Nephron progenitor cell (in vitro differentiated cells): ENCODE data around the gene BMI1.

ENCODE experiments used
- DNase-seq: peaks from one replicate; pipeline ENCODE4 v3.0.0; 2021
- H3K27ac Mint-ChIP-seq: 2 replicates; pipeline ENCODE4 v1.8.0; 2021; ENCODE audit warnings: mild to moderate bottlenecking, moderate library complexity, mixed read lengths
- H3K27me3 Mint-ChIP-seq: 2 replicates; pipeline ENCODE4 v1.8.0; 2021; ENCODE audit warnings: mild to moderate bottlenecking, low read depth, mixed read lengths; ENCODE audit not compliant: poor library complexity
- H3K36me3 Mint-ChIP-seq: 2 replicates; pipeline ENCODE4 v1.8.0; 2021; ENCODE audit warnings: low read depth, mixed read lengths
- H3K4me1 Mint-ChIP-seq: 2 replicates; pipeline ENCODE4 v1.8.0; 2021; ENCODE audit warnings: mixed read lengths
- H3K4me3 Mint-ChIP-seq: 2 replicates; pipeline ENCODE4 v1.8.0; 2021; ENCODE audit warnings: mild to moderate bottlenecking, moderate library complexity, mixed read lengths
- H3K9me3 Mint-ChIP-seq: 2 replicates; pipeline ENCODE4 v1.8.0; 2021; ENCODE audit warnings: mild to moderate bottlenecking, moderate library complexity, mixed read lengths
- TF ChIP-seq, protein P1 (sequence below): fragments of 200-600 bp; sonication (generic); IDR thresholded peaks from 2 replicates; pipeline ENCODE4 v1.5.0; 2021; ENCODE audit warnings: antibody characterized with exemption

The BMI1 gene

DNA sequence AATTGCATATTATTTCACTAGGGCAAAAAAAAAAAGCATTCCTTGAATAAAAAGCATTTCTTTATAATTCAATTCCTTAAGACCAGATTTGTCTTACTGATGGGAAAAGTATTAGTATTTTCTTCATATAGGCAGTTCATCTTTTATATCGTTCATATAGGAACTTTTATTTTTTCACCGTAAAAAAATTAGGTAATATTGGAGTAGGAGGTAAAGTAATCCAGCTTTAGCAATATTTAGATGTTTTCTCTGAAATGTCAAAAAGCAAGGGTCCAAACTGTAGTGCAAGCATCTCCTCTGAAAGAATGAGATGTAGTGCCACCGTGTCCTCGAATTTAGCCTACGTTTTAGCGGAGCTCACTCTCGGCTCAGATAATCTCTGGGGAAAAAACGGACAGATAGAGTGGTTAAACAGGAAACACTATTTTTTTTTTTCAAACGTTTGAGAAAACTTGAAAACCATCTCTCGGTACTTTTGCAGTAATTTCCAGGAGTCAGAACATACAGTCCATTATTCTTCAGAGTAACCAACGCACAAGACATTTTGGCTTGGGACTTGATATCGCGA is 18.9 kb downstream of the BMI1 start:
- Mint-ChIP-seq H3K27me3 (peaks cover 92% of the 10 kb centered on the region), H3K4me1 (peaks cover 24% of the 10 kb centered on the region), H3K27ac (no peak overlapping the region), H3K9me3 (peaks cover 4% of the 10 kb centered on the region), H3K36me3 (no peaks in the 10 kb centered on the region), H3K4me3 (peak overlapping the region; percentile 84)
- TF ChIP-seq, protein P1, sequence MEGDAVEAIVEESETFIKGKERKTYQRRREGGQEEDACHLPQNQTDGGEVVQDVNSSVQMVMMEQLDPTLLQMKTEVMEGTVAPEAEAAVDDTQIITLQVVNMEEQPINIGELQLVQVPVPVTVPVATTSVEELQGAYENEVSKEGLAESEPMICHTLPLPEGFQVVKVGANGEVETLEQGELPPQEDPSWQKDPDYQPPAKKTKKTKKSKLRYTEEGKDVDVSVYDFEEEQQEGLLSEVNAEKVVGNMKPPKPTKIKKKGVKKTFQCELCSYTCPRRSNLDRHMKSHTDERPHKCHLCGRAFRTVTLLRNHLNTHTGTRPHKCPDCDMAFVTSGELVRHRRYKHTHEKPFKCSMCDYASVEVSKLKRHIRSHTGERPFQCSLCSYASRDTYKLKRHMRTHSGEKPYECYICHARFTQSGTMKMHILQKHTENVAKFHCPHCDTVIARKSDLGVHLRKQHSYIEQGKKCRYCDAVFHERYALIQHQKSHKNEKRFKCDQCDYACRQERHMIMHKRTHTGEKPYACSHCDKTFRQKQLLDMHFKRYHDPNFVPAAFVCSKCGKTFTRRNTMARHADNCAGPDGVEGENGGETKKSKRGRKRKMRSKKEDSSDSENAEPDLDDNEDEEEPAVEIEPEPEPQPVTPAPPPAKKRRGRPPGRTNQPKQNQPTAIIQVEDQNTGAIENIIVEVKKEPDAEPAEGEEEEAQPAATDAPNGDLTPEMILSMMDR, result no peak
- DNase-seq, result no peak

- Mint-ChIP-seq H3K27me3 (peaks cover 92% of the 10 kb centered on the region), H3K4me3 (peak overlapping the region; percentile 84), H3K36me3 (no peaks in the 10 kb centered on the region), H3K4me1 (peaks cover 24% of the 10 kb centered on the region), H3K27ac (peak overlapping the region; percentile 78), H3K9me3 (no peaks in the 10 kb centered on the region)
- peak; percentile 74 for DNase-seq
- TF ChIP-seq, protein P1, result no peak
These were observed 19.7 kb downstream of the BMI1 start for GRCh38 chr10:22340329-22341189.

- H3K27me3 Mint-ChIP-seq, result peaks cover 92% of the 10 kb centered on the region
- H3K27ac Mint-ChIP-seq, result no peak overlapping the region
- TF ChIP-seq, protein P1, result no peak
- H3K9me3 Mint-ChIP-seq, result peaks cover 1% of the 10 kb centered on the region
- H3K36me3 Mint-ChIP-seq, result no peaks in the 10 kb centered on the region
- no peak for DNase-seq
- peaks cover 29% of the 10 kb centered on the region for H3K4me1 Mint-ChIP-seq
- peak overlapping the region; percentile 78 for H3K4me3 Mint-ChIP-seq
These were observed 20.5 kb downstream of the BMI1 start for GRCh38 chr10:22341190-22341925.

DNA sequence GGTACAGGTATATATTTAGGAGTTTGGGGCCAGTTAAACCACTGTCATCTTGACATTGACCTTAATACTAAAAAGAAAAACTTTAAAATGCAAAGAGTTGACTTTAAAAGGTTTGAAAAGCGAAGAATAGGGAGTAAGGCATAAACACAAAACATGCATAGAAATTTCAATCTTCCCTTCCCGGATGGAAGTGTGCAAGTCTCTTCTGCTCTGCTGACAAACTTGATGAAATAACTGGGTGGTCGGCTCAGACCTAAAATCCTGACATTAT is 21.0 kb downstream of the BMI1 start:
- H3K27ac Mint-ChIP-seq, result no peak overlapping the region
- peaks cover 92% of the 10 kb centered on the region for H3K27me3 Mint-ChIP-seq
- peaks cover 3% of the 10 kb centered on the region for H3K9me3 Mint-ChIP-seq
- no peaks in the 10 kb centered on the region for H3K36me3 Mint-ChIP-seq
- no peak for DNase-seq
- peak overlapping the region; percentile 78 for H3K4me3 Mint-ChIP-seq
- H3K4me1 Mint-ChIP-seq, result peaks cover 29% of the 10 kb centered on the region
- TF ChIP-seq, protein P1, result no peak

DNA sequence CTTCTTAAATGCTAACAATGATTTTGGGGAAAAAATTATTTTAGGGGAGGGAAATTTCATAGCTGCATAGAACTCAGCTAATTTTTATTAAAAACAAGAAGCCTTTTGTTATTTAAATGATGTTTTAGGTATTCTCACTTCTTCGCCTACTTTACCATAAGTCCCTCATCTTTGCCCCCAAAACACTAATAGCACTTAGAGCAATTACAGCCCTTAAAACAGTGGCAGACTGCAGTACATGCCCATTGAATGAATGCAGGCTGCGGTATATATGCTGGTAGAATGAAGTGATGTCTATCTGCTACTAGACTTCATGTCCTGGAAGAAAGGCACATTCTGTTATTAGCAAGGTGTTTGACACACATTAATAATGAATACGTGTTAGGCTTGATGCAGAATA is 21.5 kb downstream of the BMI1 start:
- no peak for DNase-seq
- Mint-ChIP-seq H3K4me1 (peaks cover 25% of the 10 kb centered on the region), H3K36me3 (no peaks in the 10 kb centered on the region), H3K9me3 (peaks cover 3% of the 10 kb centered on the region), H3K27ac (no peak overlapping the region), H3K4me3 (peak overlapping the region; percentile 40), H3K27me3 (peaks cover 92% of the 10 kb centered on the region)
- TF ChIP-seq, protein P1, result no peak
